Esophagus muscularis mucosa (tissue), 2 donors: ENCODE data around the gene AGTR1.

Source experiments
- POLR2A ChIP-seq: fragments of 450-650 bp; IDR thresholded peaks from one replicate; pipeline ENCODE4 v1.6.1; 2017; ENCODE audit warnings: antibody characterized with exemption, moderate library complexity, mild to moderate bottlenecking, low read depth
- POLR2AphosphoS5 ChIP-seq, 2 donors: sonication (generic); formaldehyde crosslinking; IDR thresholded peaks; one replicate each; pipeline ENCODE4 v1.6.1; 2017; ENCODE audit warnings: antibody characterized with exemption in 2 of 2

DNA sequence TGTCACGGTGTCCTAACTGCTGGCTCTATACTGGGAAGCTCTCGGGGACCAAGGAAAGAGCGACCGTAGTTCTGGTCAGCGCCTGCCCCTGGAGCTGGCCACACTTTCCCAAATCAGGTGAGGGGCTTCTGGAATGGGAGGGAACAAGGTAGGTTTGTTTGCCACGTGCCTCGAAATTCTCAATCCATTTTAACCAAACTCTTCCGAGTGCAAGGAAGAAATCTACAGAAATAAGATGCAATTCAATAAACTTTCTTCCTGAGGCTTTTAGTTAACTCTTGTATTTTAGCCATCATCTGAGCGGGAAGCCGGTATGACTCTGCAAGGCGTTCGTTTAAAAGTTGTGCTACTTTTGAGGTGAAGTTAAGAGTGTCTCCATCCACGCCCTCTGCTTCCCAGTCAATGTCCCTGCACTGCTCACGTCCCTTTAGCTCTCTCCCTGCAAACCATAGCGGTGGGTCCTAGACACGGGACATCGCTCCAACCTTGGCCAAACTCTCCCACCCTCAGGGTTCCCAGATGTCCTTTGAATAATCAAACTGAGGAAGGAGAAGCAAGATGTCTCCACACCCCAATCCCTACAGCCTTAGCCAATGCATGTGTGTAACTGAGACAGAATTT is 597 bp downstream of the AGTR1 start:
- TF ChIP-seq POLR2AphosphoS5 (IDR thresholded peaks at IDR 0.05), result no peak
- no peak for TF ChIP-seq POLR2A
